GM12864 (cell line): Measurements from ENCODE around the gene THRA.

Experiments
- DNase-seq: peaks from one replicate; pipeline ENCODE4 v3.0.0-alpha.2; 2011; ENCODE audit warnings: low read depth
- H3K4me3 ChIP-seq: 2 replicates; pipeline ENCODE4 v1.5.1; 2011; ENCODE audit warnings: mild to moderate bottlenecking, low read depth, low read length, control low read depth
- TF ChIP-seq, protein P1 (sequence below): IDR thresholded peaks from 2 replicates; pipeline ENCODE4 v1.5.1; 2011; ENCODE audit warnings: low read depth, mild to moderate bottlenecking, moderate library complexity, low read length, control low read depth, inconsistent platforms; ENCODE audit errors: missing control alignments

Gene THRA

DNA sequence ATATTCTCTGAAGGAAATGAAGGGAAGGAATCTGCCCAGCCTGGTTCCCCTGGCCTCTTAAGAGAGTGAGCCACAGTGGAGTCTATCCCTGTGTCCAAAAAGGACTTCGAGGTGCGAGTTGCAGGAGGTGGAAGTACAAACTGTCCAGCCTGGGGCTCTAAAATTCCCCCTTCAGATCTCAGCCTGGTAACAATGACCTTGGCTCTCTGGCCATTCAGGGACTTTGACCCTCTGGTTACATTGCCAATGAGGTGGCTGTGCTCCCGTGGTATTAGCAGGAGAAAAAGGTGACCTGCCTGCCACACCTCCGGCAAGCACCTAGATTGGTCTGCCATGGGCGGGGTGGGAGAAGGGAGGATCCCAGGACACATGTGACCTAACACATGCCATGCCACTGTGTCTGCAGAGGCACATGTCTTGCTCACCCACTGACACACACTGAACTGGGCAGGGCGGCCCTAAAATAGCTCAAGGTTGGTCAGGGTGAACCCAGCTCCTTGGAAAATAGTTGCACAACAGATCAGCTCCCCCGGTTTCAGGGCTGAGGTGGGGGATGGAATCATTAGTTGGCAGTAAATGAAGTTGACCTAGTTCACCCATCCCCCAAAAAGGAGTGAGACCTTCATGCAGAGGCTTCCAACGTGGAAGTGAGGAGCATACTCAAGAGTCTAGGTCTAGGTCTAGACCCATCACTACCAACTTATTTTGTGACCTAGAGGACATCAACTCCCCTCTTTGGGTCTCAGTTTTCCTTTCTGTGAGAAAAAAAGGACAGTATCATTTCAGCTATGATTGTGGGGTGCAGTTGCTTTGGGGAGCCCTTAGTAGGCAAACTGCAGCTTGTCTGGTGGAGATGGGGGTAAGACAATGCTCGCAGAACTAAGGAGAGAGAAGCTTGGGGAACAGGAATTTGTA lies 35.4 kb downstream of the THRA start:
- peak overlapping the region; percentile 26; the same call in 1 of the 2 replicates for H3K4me3 ChIP-seq
- no peak for DNase-seq
- TF ChIP-seq, protein P1, sequence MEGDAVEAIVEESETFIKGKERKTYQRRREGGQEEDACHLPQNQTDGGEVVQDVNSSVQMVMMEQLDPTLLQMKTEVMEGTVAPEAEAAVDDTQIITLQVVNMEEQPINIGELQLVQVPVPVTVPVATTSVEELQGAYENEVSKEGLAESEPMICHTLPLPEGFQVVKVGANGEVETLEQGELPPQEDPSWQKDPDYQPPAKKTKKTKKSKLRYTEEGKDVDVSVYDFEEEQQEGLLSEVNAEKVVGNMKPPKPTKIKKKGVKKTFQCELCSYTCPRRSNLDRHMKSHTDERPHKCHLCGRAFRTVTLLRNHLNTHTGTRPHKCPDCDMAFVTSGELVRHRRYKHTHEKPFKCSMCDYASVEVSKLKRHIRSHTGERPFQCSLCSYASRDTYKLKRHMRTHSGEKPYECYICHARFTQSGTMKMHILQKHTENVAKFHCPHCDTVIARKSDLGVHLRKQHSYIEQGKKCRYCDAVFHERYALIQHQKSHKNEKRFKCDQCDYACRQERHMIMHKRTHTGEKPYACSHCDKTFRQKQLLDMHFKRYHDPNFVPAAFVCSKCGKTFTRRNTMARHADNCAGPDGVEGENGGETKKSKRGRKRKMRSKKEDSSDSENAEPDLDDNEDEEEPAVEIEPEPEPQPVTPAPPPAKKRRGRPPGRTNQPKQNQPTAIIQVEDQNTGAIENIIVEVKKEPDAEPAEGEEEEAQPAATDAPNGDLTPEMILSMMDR = no peak

DNA sequence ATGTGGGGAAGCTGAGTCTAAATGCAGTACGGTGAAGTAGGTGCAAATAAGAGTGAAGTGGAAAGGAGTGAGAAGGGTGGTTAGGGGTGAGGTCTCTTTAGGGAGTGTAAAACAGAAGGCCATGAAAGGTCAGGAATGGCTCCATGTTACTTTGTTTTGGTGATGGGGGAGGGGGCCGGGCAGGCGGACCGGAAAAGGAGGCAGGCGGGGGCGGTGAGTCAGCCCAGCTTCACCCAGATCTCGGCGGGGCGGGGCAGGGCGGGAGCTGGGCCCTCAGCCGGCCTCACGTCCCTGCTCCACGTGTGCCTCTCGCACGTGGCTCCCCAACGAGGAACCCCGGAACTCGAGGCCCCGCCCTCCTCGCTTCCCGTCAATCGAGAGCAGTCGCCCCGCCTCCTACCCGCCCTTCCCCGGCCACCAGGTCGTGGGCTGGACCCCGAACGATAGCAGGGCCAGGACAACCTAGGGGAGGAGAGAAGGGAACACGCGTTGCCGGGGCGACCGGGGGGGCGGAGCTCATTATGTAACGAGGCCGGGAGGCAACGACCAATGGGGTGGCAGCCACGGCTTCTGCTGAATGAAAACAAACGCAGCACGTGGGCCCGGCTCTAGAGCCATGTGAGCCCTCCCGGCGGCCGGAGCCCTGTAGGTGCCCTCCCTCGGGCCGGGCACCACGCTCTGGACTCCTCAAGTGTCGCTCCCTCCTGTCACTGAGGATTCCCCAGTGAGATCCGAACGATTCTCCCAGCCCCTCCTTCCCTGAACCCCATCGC lies 36.3 kb downstream of the THRA start:
- peak overlapping the region; percentile 76 for H3K4me3 ChIP-seq
- peak; percentile 94 for DNase-seq
- TF ChIP-seq, protein P1 = no peak

- no peak for DNase-seq
- TF ChIP-seq, protein P1 = no peak
- H3K4me3 ChIP-seq = peak overlapping the region; percentile 76
Measured at GRCh38 chr17:40099619-40100418, 37.1 kb downstream of the THRA start.

GRCh38 chr17:40100419-40100668 lies 37.6 kb downstream of the THRA start, which contains the start of gene NR1D1:
NR1D1 (minus strand) TSS chr17:40100589; CDS start chr17:40100094, 495 bp downstream.
- DNase-seq = no peak
- peak within 1 kb of the TSS; percentile 76 for H3K4me3 ChIP-seq
- TF ChIP-seq, protein P1 = no peak

DNA sequence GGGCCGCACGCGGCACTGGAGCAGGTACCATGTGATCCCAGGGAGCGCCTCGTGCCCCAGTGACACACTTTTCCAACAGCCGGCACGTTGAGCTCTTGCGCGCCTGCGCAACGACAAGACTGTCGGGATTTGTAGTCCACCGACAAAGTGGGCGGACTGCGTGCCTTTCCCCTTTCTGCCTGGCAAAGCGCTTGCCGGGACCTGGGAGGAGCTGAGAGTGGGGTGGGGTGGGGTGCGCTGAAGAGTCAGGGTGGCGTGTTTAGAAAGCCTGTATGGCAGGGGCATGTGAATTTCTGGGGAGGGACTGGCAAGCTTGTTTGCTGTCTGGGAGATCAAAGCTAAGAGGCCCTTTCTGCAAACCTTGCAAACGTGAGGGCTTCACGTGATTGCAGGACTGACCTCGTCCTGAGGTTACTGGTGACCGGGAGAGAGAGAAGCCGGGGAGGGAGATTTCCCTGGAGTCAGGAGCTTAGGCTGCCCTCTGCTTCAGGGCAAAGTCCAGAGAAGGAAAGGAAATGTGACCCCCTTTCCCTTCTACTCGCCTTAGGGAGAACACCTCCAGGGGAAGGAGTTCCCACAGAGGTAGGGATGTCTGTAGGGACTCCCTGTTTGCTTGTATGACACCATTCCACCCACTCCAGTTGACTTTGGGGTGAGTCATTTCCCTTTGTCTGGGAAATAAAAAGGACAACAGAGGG lies 38.1 kb downstream of the THRA start:
- TF ChIP-seq, protein P1 = no peak

GRCh38 chr17:40101367-40102210 lies 38.8 kb downstream of the THRA start:
- DNase-seq = no peak
- TF ChIP-seq, protein P1 = no peak
- no peak overlapping the region for H3K4me3 ChIP-seq

More for the DNA sequence above, 38.1 kb downstream of the THRA start:
- peak; percentile 81 for DNase-seq
- peak overlapping the region; percentile 76 for H3K4me3 ChIP-seq
